GM21360 (cell line): Measurements from ENCODE around the gene OR2AG2.
A peak's percentile ranks its signal among the peaks of the same experiment; 100 is the strongest.
"Not testable (repeated sequence)": the region's sequence is repeated elsewhere in the genome, so short reads cannot be mapped to it uniquely, and the experiment has no call there.

Experiments
- ATAC-seq: cut with Tn5 transposase; IDR thresholded peaks from one replicate; pipeline ENCODE4 v1.9.1; 2021; ENCODE audit warnings: mild to moderate bottlenecking, moderate library complexity; ENCODE audit not compliant: unreplicated experiment

Gene OR2AG2, protein sequence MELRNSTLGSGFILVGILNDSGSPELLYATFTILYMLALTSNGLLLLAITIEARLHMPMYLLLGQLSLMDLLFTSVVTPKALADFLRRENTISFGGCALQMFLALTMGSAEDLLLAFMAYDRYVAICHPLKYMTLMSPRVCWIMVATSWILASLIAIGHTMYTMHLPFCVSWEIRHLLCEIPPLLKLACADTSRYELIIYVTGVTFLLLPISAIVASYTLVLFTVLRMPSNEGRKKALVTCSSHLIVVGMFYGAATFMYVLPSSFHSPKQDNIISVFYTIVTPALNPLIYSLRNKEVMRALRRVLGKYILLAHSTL

DNA sequence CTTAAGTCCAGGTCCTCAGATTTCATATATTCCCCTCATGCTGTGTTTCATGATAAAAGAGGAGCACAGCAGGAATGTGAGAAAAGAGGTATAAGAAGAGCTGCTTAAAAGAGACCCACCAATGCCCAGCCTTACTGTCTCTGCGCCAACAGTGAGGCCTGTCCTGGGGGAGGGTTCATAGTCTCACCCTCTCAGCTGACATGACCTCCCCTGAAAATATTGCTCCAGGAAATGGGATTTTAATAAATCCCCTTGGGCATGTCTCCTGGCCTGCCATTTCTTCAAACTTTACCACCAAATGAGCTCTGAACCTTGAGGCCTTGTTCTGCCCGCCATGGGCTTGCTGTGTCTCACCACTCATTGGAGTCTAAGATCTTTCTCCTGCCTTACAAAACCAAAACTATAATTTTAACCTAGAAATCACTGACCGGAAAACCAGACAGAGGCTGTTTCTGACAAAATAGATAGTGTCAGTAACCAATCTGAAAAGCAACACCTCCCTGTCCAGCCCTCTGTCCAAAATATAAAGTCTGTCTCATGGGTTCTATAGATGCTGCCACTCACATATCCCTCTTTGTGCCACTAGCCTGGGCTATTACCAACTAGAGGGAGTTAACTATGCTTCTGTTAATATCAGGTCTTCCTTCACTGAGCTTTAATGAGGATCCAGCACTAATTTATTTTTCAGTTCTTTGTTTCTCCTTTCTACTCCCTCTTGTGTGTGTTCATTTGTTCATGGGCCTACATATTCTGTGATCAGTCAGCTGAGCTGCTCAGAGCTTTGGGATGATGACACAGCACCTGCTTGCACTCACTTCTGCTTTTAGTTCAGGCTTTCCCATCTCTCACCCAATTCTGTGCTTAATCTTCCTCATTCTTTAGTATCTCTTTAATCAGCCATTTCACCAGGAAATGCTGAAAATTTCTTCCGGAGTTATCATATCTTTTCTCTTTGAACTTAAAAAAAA lies at the start of gene OR2AG2:
TSS of gene OR2AG2 (minus strand) at position 51 of the 968 bp plus-strand sequence. CDS start 3,019 bp downstream, outside the sequence.
- peak; percentile 97 for ATAC-seq

DNA sequence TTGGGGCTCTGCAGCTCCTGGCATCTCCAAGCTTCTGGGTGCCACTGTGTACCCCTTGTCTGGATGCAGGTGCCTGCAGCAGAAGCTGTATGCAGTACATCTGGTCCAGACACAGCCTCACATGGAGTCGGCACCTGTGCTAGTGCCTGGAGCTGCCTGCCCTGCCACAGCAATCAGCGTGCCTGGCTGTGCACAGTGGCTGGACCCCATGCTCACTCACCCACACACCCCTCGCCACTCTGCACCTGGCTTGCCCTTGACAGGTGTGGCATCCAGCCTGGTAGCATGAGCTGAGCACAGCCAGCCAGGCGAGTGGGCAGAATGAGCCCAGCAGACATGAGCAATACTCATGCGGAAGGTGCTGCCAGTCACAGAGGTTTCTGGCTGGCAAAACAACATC lies 47.2 kb upstream of the OR2AG2 start:
- ATAC-seq, result no peak

DNA sequence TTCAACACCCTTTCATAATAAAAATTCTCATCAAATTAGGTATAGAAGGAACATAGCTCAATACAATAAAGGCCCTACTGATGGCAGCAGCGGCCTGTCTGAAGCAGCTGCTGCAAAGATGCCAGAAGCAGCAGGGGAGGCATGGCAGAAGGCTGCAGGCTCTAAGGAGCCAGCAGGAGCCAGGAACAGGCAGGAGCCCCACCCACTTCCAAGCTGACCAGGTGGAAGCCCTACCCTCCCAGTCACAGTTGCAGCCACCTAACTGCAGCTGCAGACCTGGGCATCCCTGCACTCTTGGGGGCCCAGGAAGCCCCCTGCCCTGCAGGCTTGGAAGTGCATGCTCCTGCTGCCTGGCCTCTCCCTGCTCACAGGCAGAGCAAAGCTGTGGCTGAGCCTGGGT lies 45.9 kb upstream of the OR2AG2 start:
- no peak for ATAC-seq

DNA sequence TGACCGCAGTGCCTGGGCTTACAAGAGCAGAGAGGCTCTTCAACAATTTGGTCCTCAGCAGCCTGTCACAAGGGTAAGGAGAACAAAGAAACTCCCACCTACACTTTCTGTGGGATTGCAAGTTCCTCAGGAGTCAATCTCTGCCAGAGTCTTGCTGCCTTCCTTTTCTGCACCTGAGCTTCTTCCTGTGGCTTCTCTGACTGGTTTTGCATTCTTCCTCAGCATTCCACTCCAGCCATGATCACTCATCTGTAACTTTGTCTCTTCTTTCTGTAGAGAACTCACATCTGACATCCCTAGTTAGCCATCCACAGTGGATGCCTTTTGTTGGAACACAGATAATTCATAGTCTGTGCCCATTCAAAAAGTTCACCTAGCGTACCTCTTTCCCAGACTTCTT lies 41.9 kb upstream of the OR2AG2 start:
- no peak for ATAC-seq

DNA sequence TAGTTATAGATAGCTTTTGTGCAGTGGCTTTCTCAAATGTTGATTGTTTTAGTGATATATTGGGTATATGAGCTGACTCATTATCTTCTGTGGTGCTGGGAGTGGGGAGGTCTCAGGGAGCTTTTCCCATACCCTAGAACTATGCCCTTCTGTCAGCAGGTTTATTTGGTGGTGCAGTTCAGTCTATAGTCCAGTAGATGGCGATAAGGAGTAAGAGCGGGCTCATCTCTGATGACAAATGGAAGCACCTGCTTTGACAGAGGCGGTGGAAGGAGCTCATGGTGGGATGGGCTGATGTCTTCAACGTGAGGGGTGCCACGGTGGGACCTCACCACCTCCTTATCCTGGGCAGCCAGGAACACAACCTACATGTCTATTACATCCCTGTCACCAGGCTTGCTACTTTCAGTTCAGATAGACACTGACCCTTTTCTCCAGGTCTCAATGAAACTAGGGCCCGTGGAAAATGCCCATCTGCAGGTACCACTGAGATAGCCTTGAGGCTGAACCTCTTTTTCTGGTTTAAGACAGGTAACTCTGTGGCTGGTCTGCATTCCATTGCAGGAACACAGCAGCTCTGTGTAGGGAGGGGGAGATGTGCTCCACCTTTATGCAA lies 40.7 kb upstream of the OR2AG2 start:
- ATAC-seq, result peak; percentile 74

DNA sequence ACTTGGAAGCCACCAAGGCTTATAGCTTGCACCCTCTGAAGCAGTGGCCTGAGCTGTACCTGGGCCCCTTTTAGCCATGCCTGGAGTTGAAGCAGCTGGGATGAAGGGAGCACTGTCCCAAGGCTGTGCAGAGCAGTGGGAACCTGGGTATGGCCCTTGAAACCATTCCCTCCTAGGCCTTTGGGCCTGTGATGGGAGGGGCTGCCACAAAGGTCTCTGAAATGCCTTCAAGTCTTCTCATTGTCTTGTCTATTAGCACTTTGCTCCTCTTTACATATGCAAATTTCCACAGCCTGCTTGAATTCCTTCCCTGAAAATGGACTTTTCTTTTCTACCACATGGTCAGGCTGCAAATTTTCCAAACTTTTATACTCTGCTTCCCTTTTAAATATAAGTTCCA lies 29.3 kb upstream of the OR2AG2 start:
- not testable (repeated sequence) for ATAC-seq

DNA sequence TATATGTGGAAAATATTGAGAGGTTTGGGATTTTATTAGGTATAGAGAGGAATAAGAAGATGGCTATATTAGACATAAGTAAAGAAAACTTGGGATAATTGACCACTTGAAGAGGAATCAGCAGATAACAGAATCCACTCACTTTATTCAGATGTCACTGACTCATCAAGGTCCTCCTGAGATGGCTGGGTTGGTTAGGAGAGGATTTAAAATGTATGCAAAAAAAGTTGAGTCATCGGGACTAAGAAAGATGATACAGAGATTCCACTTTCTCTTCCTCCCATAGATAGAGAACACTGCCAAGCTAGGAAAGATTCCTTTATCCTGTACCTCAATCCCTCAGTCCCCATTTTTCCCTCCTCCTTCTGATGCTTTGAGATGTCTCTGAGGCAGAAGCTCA lies 27.6 kb upstream of the OR2AG2 start, which contains the start of gene OR6A2:
TSS of gene OR6A2 (minus strand) at position 288 of the 400 bp plus-strand sequence. CDS start 3,981 bp downstream, outside the sequence.
- ATAC-seq, result no peak

DNA sequence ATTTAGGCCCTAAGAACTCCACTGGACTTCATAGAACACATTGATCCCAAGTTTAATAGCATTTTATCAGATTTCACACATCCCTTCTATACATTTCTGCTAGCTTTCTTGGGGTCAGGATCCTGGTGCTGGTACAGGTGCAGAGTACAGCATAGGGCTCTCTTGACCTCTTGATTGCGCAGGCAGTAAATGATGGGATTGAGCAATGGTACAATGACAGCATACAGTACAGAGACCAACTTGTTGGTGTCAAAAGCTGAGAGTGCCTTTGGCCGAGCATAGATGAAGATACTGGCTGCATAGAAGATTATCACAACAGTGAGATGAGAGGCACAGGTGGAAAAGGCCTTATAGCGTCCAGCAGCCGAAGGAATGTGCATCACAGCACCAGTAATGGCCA lies 22.9 kb upstream of the OR2AG2 start:
- no peak for ATAC-seq

DNA sequence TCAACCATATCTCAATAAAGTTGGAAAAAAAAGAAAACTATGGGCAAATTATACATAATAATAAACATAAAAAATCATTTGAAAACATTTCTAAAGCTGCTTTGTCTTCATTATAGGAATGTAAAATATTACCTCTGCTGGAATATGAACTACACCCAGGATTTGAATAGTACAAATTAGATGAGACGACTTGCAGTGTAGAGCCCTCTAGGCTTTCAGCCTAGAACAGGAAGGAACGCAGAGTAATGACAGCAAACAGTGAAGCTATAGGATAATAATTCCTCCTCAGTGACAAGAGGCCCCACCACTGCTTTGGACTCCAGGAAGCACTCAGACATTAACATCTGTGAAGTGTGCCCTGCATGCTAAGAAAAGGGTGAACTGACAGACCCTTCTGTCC lies 18.8 kb upstream of the OR2AG2 start:
- no peak for ATAC-seq

DNA sequence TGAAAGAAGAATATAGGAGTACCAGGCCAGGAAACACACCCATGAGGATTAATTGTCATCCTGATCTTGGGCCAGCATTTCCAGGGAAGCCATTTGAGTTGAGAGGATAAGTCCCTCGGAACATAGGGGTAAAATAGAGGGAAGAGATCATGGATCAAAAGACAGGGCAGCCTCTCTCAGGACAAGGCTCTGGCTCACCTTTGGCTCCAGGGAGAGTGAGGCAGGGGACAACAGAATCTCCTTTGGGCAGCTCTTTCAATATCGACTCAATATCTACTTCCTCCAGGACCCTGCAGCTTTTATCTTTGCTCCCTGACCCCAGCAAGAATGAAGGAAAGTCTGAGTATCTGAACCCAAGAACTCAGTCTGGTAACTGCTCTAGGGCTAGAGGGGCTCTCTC lies 10.9 kb upstream of the OR2AG2 start, which contains the start of gene OR2AG1:
TSS of gene OR2AG1 (plus strand) at position 301 of the 400 bp plus-strand sequence. CDS start 2,018 bp downstream, outside the sequence.
- no peak for ATAC-seq

DNA sequence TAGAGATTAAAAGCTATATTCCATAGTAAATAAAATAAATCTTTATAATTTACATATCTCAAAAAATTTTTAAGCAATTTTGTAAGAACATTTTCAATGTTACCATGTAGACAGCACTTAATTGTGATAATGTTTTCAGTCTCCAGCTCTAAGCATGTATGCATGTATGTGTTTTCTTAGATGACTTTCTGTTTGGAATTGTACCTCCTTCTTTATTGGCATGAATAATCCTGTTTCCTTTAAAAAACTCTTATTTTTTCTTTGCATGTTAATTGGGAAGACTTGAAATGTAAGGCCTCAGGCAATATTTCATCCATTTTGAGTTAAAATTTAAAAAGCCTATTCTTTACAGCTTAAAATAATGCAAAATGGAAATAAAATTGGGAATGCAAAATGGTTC lies 9.1 kb upstream of the OR2AG2 start:
- no peak for ATAC-seq

DNA sequence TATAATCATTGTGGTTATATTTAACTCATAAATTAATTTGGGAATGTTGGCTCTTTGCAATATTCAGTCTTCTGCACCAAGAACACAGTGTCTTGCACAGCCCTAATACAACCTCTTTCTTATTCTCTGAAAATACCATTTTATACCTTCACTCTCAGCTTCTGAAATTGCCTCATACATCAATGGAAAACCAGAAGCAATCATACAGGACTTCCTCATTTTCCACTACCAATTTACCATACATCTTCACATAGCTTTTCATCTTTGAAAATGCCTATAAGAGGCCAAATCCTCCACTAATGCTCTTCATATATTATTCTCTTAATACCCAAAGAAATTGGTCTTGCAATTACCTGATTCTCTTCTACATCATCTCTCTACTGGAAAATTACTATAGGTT lies 6.7 kb upstream of the OR2AG2 start:
- no peak for ATAC-seq

DNA sequence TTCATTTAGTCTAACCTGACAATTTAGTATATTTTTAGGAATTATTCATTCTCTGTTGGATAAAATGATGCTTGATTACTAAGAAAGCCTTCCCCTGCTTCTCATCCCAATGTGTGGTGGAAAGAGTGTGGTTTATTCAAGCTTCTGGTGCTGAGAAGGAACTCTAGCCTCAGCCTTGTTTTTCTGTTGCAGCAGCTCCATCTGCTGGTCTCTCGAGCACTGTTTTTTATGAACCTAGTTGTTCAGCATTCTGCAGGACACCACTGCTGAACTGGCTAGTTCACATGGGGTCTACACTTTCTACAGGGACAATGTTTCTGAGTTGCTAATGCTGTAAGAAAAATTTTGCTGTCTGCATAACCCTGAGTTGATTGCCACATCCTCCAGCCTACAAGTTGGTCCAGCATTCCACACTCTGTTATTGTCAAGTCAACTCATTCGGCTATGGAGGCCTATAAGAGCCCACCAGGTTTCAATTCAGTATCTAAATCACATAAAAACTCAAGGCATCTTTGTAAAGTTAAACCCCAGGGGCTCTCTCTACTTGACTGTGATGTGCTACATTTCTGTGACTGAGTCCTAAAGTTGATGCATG lies 14.3 kb downstream of the OR2AG2 start:
- ATAC-seq, result peak; percentile 75

DNA sequence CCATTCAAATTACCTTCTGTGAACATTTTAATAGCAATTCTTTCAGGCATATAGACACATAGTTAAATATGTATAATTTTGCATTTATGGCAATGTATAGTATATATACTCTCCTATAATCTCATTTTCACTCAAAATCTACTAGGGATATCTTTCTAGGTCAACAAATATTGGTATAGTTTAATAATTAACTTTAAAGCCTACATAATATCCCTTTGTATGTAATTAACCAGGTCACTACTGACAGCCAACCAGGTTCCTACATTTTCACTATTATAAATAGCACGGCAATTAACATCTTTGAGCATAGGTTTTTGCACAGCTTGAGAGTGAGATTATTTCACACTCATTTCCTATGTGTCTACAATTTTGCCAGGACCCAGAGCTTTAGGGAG lies 15.8 kb downstream of the OR2AG2 start:
- ATAC-seq, result no peak

DNA sequence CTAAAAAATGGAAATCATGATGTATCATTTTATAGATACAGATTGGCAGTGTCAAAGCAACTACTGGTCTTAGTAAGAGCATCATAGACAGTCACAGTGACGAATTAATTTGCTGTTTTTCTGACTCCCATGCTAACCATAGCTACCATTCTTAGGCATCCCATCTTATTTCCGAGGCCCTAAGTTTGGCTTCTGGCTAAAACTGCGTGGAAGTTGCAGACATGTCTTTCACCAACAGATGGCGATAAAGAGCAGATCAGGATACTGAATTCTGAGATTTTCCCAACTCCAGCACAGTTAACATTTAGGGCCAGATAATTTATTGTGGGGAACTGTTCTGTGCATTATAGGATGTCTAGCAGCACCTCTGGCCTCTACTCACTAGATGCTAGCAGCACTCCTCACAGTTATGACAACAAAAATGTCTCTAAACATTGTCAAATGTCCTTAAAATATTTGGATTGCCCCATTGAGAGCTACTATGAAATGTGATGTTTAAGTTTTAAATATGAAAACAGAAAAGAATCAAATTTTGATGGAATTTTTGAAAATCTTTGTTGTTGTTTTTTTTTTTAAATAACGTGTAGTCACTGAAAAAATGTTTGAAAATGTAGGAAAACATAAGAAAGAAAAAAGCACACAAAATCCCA lies 16.3 kb downstream of the OR2AG2 start:
- no peak for ATAC-seq

DNA sequence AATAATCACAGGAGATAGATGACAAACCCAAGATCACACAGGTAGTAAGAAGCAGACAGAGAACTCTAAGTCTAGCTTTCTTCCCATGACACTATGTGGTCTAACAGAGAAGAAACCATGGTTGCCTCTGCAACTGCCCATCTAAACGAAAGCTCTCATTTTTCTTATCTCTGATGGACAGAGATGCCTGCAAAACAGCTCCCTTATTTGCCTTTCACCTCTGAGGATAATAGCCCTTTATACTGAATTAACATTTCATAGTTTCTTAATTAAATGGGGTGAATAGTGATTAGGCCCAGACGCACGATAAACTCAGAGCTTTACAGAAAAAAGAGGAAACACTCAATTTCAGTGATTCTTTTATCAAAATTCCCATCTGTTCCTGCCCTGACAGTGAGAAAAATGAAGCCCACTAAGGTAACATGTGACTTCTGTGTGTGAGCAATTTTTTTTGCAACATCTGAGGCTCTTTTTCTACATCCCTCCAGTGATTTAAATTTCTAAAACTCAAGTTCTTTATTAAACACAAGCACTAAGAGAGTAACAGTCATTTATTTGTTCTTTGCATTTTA lies 24.6 kb downstream of the OR2AG2 start:
- no peak for ATAC-seq

DNA sequence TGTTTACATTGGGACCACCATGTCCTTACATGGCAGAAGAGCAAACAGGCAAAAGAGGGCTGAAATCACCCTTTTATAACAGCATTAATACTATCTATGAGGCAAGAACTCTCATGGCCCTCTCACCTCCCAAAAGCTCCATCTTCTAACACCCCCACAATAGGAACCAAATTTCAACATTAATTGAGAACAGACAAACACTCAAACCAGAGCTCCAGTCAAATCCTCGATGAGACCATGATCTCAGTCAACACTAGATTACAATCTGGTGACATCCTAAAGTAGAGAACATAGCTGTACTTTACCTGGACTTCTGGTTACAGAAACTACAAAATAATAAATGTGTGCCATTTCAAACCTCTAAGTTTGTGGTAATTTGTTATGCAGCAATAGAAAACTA lies 25.1 kb downstream of the OR2AG2 start:
- ATAC-seq, result no peak

DNA sequence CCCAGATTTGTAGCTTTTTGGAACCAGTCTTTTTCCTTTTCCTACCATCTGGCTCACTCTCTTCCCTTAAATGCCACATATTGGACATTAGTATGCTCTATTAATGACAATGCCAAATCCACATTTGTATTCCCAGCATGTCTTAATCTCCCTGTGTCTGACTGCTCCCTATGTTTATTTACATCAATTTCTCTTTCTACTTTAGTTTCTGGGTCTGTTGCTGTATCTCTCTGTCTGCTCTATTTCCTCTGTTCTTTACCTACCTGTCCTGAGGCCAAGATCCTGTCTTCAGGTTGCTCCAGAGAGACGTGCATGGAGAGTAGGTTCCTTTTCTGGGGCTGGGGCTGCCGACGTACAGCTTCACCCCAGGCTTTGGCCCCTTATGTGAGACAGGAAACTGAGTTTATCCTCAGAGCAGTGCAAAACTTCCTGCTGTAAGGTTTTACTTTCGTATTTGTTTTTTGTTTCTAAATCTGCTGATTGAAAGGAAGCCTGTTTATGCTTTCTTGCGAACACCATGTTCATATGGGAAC lies 25.6 kb downstream of the OR2AG2 start:
- ATAC-seq, result peak; percentile 81

DNA sequence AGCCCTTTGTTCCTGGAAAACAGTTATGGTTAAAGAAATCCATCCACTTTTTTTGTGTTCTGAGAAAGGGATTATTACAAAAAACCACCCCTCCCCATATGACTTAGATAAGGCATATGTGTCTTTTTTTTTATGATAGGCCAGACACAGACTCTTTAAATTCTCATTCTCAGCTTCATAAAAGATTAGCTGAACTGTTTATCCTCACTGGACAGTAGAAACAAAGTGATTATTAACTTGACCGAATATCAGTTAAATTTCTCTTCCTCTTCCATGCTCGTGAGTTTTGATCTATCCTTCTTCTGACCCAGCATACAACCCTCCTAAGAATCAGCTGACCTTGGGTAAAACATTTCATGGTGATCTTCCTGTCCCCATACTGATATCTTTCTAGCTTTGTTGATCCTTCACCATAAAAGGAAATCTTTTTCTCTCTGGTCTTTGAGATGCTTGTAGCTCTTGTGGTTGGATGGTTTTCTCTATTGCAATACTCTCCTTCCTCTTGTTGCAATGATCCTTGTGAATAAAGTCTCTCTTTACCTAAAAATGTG lies 26.2 kb downstream of the OR2AG2 start:
- ATAC-seq, result peak; percentile 40
